Liver (tissue), 10 donors: ENCODE measurements around the gene NCR1. TPM values are rescaled to one million over a fixed set of nuclear protein-coding genes. Genes with fewer than 3 reads are reported as not detected.

Experiments
- DNase-seq: peaks from one replicate; pipeline ENCODE4 v3.0.0-alpha.2; 2017; ENCODE audit warnings: low spot score
- H3K27ac ChIP-seq, 2 donors: one replicate each; pipeline ENCODE4 v1.7.0; 2013; ENCODE audit warnings: inconsistent platforms in 2 of 2, low read length in 2 of 2, control low read depth in 1 of 2, low read depth in 1 of 2, mild to moderate bottlenecking in 1 of 2
- H3K27me3 ChIP-seq, 4 donors: one replicate each; pipeline versions ENCODE4 v1.6.1 to v1.7.0; 2013; ENCODE audit warnings: low read length in 3 of 4, inconsistent platforms in 1 of 4, mild to moderate bottlenecking in 1 of 4, moderate library complexity in 1 of 4; ENCODE audit not compliant: control insufficient read depth in 4 of 4, insufficient read depth in 4 of 4
- H3K36me3 ChIP-seq, 4 donors: one replicate each; pipeline versions ENCODE4 v1.6.1 to v1.7.0; 2013; ENCODE audit warnings: low read length in 3 of 4, mild to moderate bottlenecking in 3 of 4, low read depth in 1 of 4, moderate library complexity in 1 of 4; ENCODE audit not compliant: control insufficient read depth in 4 of 4, insufficient read depth in 3 of 4
- H3K4me1 ChIP-seq, 4 donors: one replicate each; pipeline versions ENCODE4 v1.6.1 to v1.7.0; 2013; ENCODE audit warnings: low read length in 3 of 4, mild to moderate bottlenecking in 3 of 4, moderate library complexity in 1 of 4; ENCODE audit not compliant: control insufficient read depth in 4 of 4, insufficient read depth in 4 of 4
- H3K4me3 ChIP-seq, 3 donors: one replicate each; pipeline versions ENCODE4 v1.6.1 to v1.7.0; 2013; ENCODE audit warnings: low read length in 3 of 3, control low read depth in 1 of 3, low read depth in 1 of 3, mild to moderate bottlenecking in 1 of 3
- H3K9ac ChIP-seq, 2 donors: one replicate each; pipeline ENCODE4 v1.7.0; 2013; ENCODE audit warnings: low read length in 2 of 2, mild to moderate bottlenecking in 2 of 2, moderate library complexity in 2 of 2, control low read depth in 1 of 2, low read depth in 1 of 2
- H3K9me3 ChIP-seq, 4 donors: one replicate each; pipeline versions ENCODE4 v1.6.1 to v1.7.0; 2013; ENCODE audit warnings: low read length in 3 of 4; ENCODE audit not compliant: control insufficient read depth in 4 of 4
- FOXA1 ChIP-seq: IDR thresholded peaks from 2 replicates; pipeline ENCODE4 v1.6.1; 2016; ENCODE audit warnings: antibody characterized with exemption
- NR2F2 ChIP-seq: IDR thresholded peaks from 2 replicates; pipeline ENCODE4 v1.6.1; 2016; ENCODE audit warnings: antibody characterized with exemption
- REST ChIP-seq: IDR thresholded peaks from 2 replicates; pipeline ENCODE4 v1.6.1; 2016; ENCODE audit warnings: antibody characterized with exemption, mild to moderate bottlenecking
- RXRA ChIP-seq, 2 donors: IDR thresholded peaks; 2 replicates each; pipeline ENCODE4 v1.6.1; 2017 to 2018; ENCODE audit warnings: antibody characterized with exemption in 2 of 2, mild to moderate bottlenecking in 1 of 2
- WGBS: extraction: QIAGEN DNeasy Blood & Tissue Kit; methylation state at CpG from one replicate; pipeline ENCODE4 v1.1.7; 2013; 5-methylcytosine and 5-hydroxymethylcytosine counted together
- polyA plus RNA-seq, 2 donors: library from polyadenylated mRNA; stranded (reverse) in 1 of 2; unstranded in 1 of 2; fragments of 200-250 nt in 1 of 2; fragments of >200 nt in 1 of 2; fragmentation: Nextera tagmentation in 1 of 2; extraction: Ambion mirVana in 1 of 2; gene quantifications; one replicate each; pipeline versions ENCODE4 v1.2.1 to v1.2.3, GENCODE V29; 2013 to 2015
- small RNA-seq: library from RNA; depleted of rRNA; stranded (forward); fragments of <200 nt; gene quantifications from one replicate; pipeline ENCODE3, GENCODE V24; 2014
- total RNA-seq, 2 donors: library from RNA; depleted of rRNA; stranded (reverse); fragments of >200 nt; gene quantifications; one replicate each; pipeline ENCODE4 v1.2.3, GENCODE V29; 2014
- TF ChIP-seq, protein P1 (sequence below): IDR thresholded peaks from 2 replicates; pipeline ENCODE4 v1.6.1; 2016; ENCODE audit warnings: antibody characterized with exemption
- TF ChIP-seq, protein P2 (sequence below): IDR thresholded peaks from 2 replicates; pipeline ENCODE4 v1.6.1; 2016; ENCODE audit warnings: antibody characterized with exemption
- donor health status: healthy.
- donor health status: healthy.
- donor health status: healthy.
- donor health status: healthy.
- donor health status: healthy.

Gene NCR1
- total and polyA plus RNA-seq, 4 donors: 0.37 to 1.8 (median 0.91) TPM

- no peak for DNase-seq
- Histone ChIP-seq H3K9me3 (no peaks in the 10 kb centered on the region), H3K4me1 (no peaks in the 10 kb centered on the region), H3K36me3 (no peaks in the 10 kb centered on the region), H3K4me3 (no peak overlapping the region), H3K27me3 (no peaks in the 10 kb centered on the region), H3K27ac (no peak overlapping the region), H3K9ac (no peak overlapping the region)
- no peak for TF ChIP-seq RXRA (IDR thresholded peaks at IDR 0.05)
- TF ChIP-seq FOXA1: no peak
- no peak for TF ChIP-seq REST
- TF ChIP-seq, protein P1, sequence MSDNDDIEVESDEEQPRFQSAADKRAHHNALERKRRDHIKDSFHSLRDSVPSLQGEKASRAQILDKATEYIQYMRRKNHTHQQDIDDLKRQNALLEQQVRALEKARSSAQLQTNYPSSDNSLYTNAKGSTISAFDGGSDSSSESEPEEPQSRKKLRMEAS: no peak
- TF ChIP-seq, protein P2, sequence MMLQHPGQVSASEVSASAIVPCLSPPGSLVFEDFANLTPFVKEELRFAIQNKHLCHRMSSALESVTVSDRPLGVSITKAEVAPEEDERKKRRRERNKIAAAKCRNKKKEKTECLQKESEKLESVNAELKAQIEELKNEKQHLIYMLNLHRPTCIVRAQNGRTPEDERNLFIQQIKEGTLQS: no peak
- TF ChIP-seq NR2F2: no peak
- WGBS: 60% methylated on average over 8 of the region's 8 CpGs
These were observed 53.9 kb downstream of the NCR1 start for GRCh38 chr19:54959840-54960239.

Small RNA genes within 50 kb of the gene (small RNA-seq; reads per million reads assigned to genes)
- gene AC011476.8 (not detected), gene RNU6-222P (not detected)

Other genes starting within 250 kb of the NCR1 start
- 1 to 10 TPM; 2.6 to 5.0 TPM for gene LILRB4, start 243.2 kb upstream of the NCR1 start, total RNA-seq
- 1 to 10 TPM; 1.9 to 4.2 TPM for gene LILRB4, start 243.2 kb upstream of the NCR1 start, polyA plus RNA-seq
- under 1 TPM in 1 of 2 donors, not detected in 1; 0.05 TPM for gene KIR3DL3, start 181.7 kb upstream of the NCR1 start, total RNA-seq
- not detected for gene KIR3DL3, start 181.7 kb upstream of the NCR1 start, polyA plus RNA-seq
- gene KIR2DL3, start 167.6 kb upstream of the NCR1 start, total RNA-seq: not detected
- gene KIR2DL3, start 167.6 kb upstream of the NCR1 start, polyA plus RNA-seq: under 1 TPM in 1 of 2 donors, not detected in 1; 0.03 TPM
- under 1 TPM in 1 of 2 donors, not detected in 1; 0.17 TPM for gene KIR2DL1, start 136.4 kb upstream of the NCR1 start, total RNA-seq
- under 1 TPM in 1 of 2 donors, not detected in 1; 0.05 TPM for gene KIR2DL1, start 136.4 kb upstream of the NCR1 start, polyA plus RNA-seq
- gene KIR2DL4, start 102.5 kb upstream of the NCR1 start, total RNA-seq: under 1 TPM in 1 of 2 donors, not detected in 1; 0.25 TPM
- under 1 TPM in 1 of 2 donors, not detected in 1; 0.10 TPM for gene KIR2DL4, start 102.5 kb upstream of the NCR1 start, polyA plus RNA-seq
- under 1 TPM in 1 of 2 donors, not detected in 1; 0.08 TPM for gene KIR3DL1, start 89.7 kb upstream of the NCR1 start, total RNA-seq
- gene KIR3DL1, start 89.7 kb upstream of the NCR1 start, polyA plus RNA-seq: under 1 TPM in 1 of 2 donors, not detected in 1; 0.07 TPM
- gene KIR2DS4, start 73.5 kb upstream of the NCR1 start, total RNA-seq: not detected
- gene KIR2DS4, start 73.5 kb upstream of the NCR1 start, polyA plus RNA-seq: under 1 TPM in 1 of 2 donors, not detected in 1; 0.08 TPM
- gene KIR3DL2, start 55.7 kb upstream of the NCR1 start, total RNA-seq: under 1 TPM in 1 of 2 donors, not detected in 1; 0.08 TPM
- gene KIR3DL2, start 55.7 kb upstream of the NCR1 start, polyA plus RNA-seq: not detected
- gene FCAR, start 31.9 kb upstream of the NCR1 start, total RNA-seq: 1 to 10 TPM; 2.2 to 2.4 TPM
- under 1 TPM in 1 of 2 donors, not detected in 1; 0.39 TPM for gene FCAR, start 31.9 kb upstream of the NCR1 start, polyA plus RNA-seq
- gene NLRP7, start 41.4 kb downstream of the NCR1 start, total RNA-seq: not detected
- not detected for gene NLRP7, start 41.4 kb downstream of the NCR1 start, polyA plus RNA-seq
- gene NLRP2, start 60.2 kb downstream of the NCR1 start, total RNA-seq: 1 to 10 TPM in 1 of 2 donors, under 1 TPM in 1; 0.59 to 2.2 TPM
- under 1 TPM; 0.18 to 0.32 TPM for gene NLRP2, start 60.2 kb downstream of the NCR1 start, polyA plus RNA-seq
- 1 to 10 TPM in 1 of 2 donors, under 1 TPM in 1; 0.17 to 1.4 TPM for gene GP6, start 132.1 kb downstream of the NCR1 start, total RNA-seq
- gene GP6, start 132.1 kb downstream of the NCR1 start, polyA plus RNA-seq: under 1 TPM; 0.13 to 0.16 TPM
- gene RDH13, start 157.0 kb downstream of the NCR1 start, total RNA-seq: 10 to 100 TPM in 1 of 2 donors, 1 to 10 TPM in 1; 8.9 to 11.7 TPM
- gene RDH13, start 157.0 kb downstream of the NCR1 start, polyA plus RNA-seq: 10 to 100 TPM in 1 of 2 donors, 1 to 10 TPM in 1; 9.0 to 10.1 TPM
- gene EPS8L1, start 169.7 kb downstream of the NCR1 start, total RNA-seq: 1 to 10 TPM in 1 of 2 donors, under 1 TPM in 1; 0.65 to 1.5 TPM
- 1 to 10 TPM in 1 of 2 donors, under 1 TPM in 1; 0.40 to 1.1 TPM for gene EPS8L1, start 169.7 kb downstream of the NCR1 start, polyA plus RNA-seq
- 10 to 100 TPM; 20.3 to 29.5 TPM for gene PPP1R12C, start 211.5 kb downstream of the NCR1 start, total RNA-seq
- gene PPP1R12C, start 211.5 kb downstream of the NCR1 start, polyA plus RNA-seq: 10 to 100 TPM in 1 of 2 donors, 1 to 10 TPM in 1; 7.4 to 35.8 TPM
- under 1 TPM in 1 of 2 donors, not detected in 1; 0.28 TPM for gene TNNT1, start 243.1 kb downstream of the NCR1 start, total RNA-seq
- under 1 TPM in 1 of 2 donors, not detected in 1; 0.15 TPM for gene TNNT1, start 243.1 kb downstream of the NCR1 start, polyA plus RNA-seq